C4-2B (cell line): ENCODE results near the gene SEMA6A.

Source experiments
- H3K27ac ChIP-seq: fragments of 450-650 bp; 2 replicates; pipeline ENCODE4 v1.5.1; 2017
- ZFX ChIP-seq: fragments of 450-650 bp; IDR thresholded peaks from 2 replicates; pipeline ENCODE4 v1.6.1; 2017
- TF ChIP-seq, protein P1 (sequence below): fragments of 450-650 bp; conservative IDR thresholded peaks from 2 replicates; pipeline ENCODE4 v1.5.1; 2017; ENCODE audit warnings: mild to moderate bottlenecking

SEMA6A gene

DNA sequence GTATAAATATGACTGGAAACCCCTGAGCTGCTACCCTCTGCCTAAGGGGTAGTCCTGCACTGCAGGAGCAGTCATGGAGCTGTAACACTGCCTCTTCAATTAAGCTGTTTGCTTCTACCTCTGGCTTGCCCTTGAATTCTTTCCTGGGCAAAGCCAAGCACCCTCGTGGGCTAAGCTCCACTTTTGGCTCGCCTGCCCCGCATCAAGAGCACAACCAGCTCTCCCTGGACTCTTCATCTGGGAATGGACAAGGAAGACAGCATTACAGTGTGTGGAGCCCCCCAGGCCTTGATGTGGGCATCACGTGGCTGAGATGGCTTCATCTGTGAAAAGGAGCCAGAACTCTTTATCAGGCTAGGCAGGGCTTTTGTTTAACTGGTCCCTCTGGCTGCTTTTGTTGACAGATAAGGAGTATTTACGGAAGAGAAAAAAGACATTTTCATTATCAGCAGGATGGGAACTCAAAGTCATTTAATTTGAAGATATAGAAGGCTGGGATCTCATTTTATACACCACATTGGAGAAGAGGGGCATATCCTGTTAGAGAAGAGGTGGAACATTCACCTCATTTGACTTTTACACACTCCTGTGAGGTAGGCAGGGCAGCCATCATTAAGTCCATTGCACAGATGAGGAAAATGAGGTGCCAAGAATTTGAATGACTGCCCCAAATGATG is 137.8 kb downstream of the SEMA6A start:
- TF ChIP-seq ZFX: no peak
- TF ChIP-seq, protein P1, sequence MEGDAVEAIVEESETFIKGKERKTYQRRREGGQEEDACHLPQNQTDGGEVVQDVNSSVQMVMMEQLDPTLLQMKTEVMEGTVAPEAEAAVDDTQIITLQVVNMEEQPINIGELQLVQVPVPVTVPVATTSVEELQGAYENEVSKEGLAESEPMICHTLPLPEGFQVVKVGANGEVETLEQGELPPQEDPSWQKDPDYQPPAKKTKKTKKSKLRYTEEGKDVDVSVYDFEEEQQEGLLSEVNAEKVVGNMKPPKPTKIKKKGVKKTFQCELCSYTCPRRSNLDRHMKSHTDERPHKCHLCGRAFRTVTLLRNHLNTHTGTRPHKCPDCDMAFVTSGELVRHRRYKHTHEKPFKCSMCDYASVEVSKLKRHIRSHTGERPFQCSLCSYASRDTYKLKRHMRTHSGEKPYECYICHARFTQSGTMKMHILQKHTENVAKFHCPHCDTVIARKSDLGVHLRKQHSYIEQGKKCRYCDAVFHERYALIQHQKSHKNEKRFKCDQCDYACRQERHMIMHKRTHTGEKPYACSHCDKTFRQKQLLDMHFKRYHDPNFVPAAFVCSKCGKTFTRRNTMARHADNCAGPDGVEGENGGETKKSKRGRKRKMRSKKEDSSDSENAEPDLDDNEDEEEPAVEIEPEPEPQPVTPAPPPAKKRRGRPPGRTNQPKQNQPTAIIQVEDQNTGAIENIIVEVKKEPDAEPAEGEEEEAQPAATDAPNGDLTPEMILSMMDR: no peak
- H3K27ac ChIP-seq: no peak overlapping the region

DNA sequence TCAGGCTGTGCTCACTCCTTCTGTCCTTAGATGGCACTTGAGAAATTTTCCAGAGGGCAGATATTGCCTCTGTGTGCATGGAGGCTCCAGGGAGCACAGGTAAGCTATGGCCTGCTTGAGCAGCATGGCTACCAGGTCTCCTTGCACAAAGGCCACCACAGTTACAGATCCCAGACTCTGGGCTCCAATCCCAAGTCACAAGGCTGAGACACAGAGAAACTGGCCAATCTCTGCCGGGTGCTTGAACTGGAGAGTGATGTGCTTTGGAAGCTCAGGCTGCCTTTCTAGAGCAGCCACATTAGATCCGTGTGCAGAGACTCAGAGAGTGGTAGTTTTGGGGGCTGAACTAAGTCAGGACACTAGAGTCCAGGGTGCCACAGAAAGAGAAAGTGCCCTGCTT is 145.7 kb downstream of the SEMA6A start:
- no peak overlapping the region for H3K27ac ChIP-seq
- TF ChIP-seq, protein P1: no peak
- TF ChIP-seq ZFX: no peak

DNA sequence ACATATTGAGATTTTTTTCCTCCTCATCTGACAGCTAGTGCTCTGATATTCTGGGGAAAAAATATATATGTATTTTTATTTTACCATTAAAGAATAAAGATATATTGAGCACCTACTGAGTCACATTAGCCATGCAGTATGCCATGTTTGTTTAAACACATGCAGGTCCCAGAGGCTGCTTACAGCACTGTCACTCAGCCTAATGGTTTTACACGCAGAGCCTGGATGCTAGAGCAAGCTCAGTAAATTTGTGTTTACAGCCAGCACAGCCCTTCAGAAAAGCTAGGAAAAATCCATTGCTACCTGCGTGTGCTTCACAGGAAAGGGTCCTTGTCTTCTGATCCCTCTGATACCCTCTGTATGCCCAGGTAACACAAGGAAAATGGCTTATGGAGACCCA is 146.2 kb downstream of the SEMA6A start:
- no peak overlapping the region for H3K27ac ChIP-seq
- TF ChIP-seq, protein P1: no peak
- no peak for TF ChIP-seq ZFX

DNA sequence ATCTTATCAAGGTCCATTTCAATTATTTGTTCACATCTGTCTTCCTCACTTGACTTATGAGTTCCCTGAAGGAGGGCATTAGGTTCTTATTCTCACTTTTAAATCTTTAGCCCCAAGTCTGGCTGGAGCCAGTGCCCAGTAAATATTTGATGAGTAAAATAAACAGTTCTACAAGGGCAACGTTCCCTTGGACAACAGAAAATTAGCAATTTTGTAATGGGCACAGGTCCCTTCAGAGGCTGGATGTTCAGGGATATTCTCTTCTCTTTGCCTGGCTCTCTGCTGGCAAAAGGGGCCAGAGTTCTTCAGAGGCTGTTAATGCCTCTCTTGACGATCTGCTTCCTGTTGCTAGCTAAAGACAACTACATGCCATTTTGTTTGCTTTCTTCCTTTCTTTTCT is 149.7 kb downstream of the SEMA6A start:
- TF ChIP-seq, protein P1: no peak
- H3K27ac ChIP-seq: no peak overlapping the region

DNA sequence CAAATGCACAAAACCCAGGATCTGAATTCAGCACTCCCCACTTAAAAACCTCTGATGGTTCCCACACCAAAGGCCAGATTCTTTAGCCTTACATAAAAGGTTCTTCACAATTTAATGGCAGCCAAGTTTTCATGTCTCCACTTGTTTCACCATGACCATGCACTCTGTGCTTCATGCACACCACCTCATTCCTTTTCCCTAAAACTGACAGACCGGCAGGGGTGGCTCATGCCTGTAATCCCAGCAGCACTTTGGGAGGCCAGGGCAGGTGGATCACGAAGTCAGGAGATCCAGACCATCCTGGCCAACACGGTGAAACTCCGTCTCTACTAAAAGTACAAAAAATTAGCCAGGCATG is 150.4 kb downstream of the SEMA6A start:
- TF ChIP-seq, protein P1: no peak
- no peak for TF ChIP-seq ZFX

DNA sequence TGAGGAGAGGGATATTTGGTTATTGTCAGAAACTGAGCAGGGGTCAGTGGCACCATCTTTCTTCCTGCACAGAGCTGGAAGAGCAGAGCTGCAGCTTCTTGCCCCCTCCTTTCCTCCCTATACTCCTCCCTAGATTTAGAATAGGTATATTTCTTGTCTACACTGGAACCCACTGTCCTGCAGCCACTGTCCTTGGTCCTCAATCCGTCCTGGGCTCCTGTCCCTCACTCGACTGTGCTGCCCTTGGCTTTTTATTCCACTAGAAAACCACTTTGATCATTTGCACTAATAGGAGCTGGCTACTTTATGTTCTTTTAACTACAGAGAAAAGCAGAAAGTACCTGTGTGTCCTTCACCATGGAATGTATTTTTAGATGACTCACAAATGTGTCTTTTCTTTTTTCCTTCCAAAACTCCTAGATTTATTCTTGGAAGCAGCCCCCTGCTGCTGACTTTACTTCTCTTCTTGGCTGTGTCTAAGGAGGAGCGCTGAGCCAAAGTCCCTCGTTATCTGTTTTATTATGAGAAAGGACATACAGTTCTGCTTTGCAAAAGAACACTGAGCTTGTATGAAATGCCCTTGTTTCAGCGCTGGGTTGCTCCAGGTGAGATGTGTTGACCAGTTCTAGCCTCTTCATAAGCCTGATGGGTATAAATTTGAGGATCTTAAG is 150.9 kb downstream of the SEMA6A start:
- H3K27ac ChIP-seq: no peak overlapping the region

More for the DNA sequence above, 150.4 kb downstream of the SEMA6A start:
- no peak overlapping the region for H3K27ac ChIP-seq

DNA sequence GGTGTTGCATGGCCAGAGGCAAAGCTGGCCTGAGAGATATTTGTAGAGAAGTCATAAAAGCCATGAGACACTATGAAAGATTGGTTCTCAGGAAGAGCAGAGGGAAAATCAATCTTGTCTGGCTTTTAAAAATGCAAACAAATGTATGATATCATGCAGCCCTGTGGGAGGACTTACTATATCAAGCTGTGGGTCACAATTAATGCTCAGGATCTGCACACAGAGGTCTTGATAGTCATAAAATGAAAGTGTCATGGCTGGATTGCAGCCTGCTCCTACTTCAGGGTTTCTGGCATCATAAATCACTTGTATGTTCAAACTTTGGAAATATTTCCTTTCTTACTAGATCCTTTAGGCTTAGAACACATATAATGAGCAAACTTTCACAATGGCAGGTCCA is 151.5 kb downstream of the SEMA6A start:
- TF ChIP-seq, protein P1: no peak
- no peak for TF ChIP-seq ZFX
- H3K27ac ChIP-seq: no peak overlapping the region

More for the DNA sequence above, 150.9 kb downstream of the SEMA6A start:
- TF ChIP-seq ZFX: no peak
- TF ChIP-seq, protein P1: no peak
